SH-SY5Y (cell line): ENCODE results near the gene CD180.

Experiments
- GATA2 ChIP-seq: IDR thresholded peaks from 2 replicates; pipeline ENCODE4 v1.6.1; 2011; ENCODE audit warnings: mild to moderate bottlenecking, low read depth, low read length
- GATA3 ChIP-seq: IDR thresholded peaks from 2 replicates; pipeline ENCODE4 v1.6.1; 2011; ENCODE audit warnings: low read depth, mild to moderate bottlenecking, low read length, moderate library complexity

GRCh38 chr5:67182301-67182790, 14.3 kb downstream of the CD180 start:
- TF ChIP-seq GATA3 (no peak), GATA2 (no peak)
